HG03469 (cell line): ENCODE results near the gene CCDC91.

Source experiments
- ATAC-seq: cut with Tn5 transposase; IDR thresholded peaks from one replicate; pipeline ENCODE4 v1.9.1; 2021; ENCODE audit warnings: mild to moderate bottlenecking, moderate library complexity, moderate number of reproducible peaks; ENCODE audit not compliant: unreplicated experiment

CCDC91 gene

GRCh38 chr12:28512876-28513275, 322.6 kb downstream of the CCDC91 start:
- no peak for ATAC-seq

- no peak for ATAC-seq
Observed at GRCh38 chr12:28513983-28514382, 323.7 kb downstream of the CCDC91 start.

- ATAC-seq = no peak
Observed at GRCh38 chr12:28517101-28517500, 326.8 kb downstream of the CCDC91 start.

GRCh38 chr12:28527631-28528249, 337.5 kb downstream of the CCDC91 start:
- ATAC-seq = no peak

GRCh38 chr12:28535216-28535615, 345.0 kb downstream of the CCDC91 start:
- ATAC-seq = no peak

- ATAC-seq = no peak
Observed at GRCh38 chr12:28536088-28536487, 345.8 kb downstream of the CCDC91 start.

- no peak for ATAC-seq
Observed at GRCh38 chr12:28537474-28537873, 347.2 kb downstream of the CCDC91 start.

- no peak for ATAC-seq
Observed at GRCh38 chr12:28539691-28540323, 349.6 kb downstream of the CCDC91 start.

GRCh38 chr12:28540324-28540714, 350.1 kb downstream of the CCDC91 start:
- no peak for ATAC-seq

- ATAC-seq = no peak
Observed at GRCh38 chr12:28543021-28543890, 353.0 kb downstream of the CCDC91 start.

GRCh38 chr12:28550757-28551704, 360.8 kb downstream of the CCDC91 start:
- no peak for ATAC-seq

GRCh38 chr12:28552251-28552970, 362.2 kb downstream of the CCDC91 start:
- no peak for ATAC-seq

- no peak for ATAC-seq
Observed at GRCh38 chr12:28555748-28556147, 365.5 kb downstream of the CCDC91 start.

- no peak for ATAC-seq
Observed at GRCh38 chr12:28558250-28558649, 368.0 kb downstream of the CCDC91 start.

- no peak for ATAC-seq
Observed at GRCh38 chr12:28563286-28563685, 373.0 kb downstream of the CCDC91 start.

GRCh38 chr12:28563936-28564335, 373.7 kb downstream of the CCDC91 start:
- ATAC-seq = no peak

- no peak for ATAC-seq
Observed at GRCh38 chr12:28568118-28568517, 377.9 kb downstream of the CCDC91 start.

GRCh38 chr12:28568704-28569103, 378.4 kb downstream of the CCDC91 start:
- ATAC-seq = no peak

GRCh38 chr12:28569698-28570411, 379.6 kb downstream of the CCDC91 start:
- ATAC-seq = no peak
